SKM-1 treated with dmso at 0.1 percent for 144 hours (cell line): ENCODE data around the gene SART1.

Experiments used
- DNase-seq: peaks from one replicate; lab custom pipeline; 2025; ENCODE audit not compliant: unreplicated experiment; lab: John Stamatoyannopoulos, UW

The SART1 gene, protein sequence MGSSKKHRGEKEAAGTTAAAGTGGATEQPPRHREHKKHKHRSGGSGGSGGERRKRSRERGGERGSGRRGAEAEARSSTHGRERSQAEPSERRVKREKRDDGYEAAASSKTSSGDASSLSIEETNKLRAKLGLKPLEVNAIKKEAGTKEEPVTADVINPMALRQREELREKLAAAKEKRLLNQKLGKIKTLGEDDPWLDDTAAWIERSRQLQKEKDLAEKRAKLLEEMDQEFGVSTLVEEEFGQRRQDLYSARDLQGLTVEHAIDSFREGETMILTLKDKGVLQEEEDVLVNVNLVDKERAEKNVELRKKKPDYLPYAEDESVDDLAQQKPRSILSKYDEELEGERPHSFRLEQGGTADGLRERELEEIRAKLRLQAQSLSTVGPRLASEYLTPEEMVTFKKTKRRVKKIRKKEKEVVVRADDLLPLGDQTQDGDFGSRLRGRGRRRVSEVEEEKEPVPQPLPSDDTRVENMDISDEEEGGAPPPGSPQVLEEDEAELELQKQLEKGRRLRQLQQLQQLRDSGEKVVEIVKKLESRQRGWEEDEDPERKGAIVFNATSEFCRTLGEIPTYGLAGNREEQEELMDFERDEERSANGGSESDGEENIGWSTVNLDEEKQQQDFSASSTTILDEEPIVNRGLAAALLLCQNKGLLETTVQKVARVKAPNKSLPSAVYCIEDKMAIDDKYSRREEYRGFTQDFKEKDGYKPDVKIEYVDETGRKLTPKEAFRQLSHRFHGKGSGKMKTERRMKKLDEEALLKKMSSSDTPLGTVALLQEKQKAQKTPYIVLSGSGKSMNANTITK

DNA sequence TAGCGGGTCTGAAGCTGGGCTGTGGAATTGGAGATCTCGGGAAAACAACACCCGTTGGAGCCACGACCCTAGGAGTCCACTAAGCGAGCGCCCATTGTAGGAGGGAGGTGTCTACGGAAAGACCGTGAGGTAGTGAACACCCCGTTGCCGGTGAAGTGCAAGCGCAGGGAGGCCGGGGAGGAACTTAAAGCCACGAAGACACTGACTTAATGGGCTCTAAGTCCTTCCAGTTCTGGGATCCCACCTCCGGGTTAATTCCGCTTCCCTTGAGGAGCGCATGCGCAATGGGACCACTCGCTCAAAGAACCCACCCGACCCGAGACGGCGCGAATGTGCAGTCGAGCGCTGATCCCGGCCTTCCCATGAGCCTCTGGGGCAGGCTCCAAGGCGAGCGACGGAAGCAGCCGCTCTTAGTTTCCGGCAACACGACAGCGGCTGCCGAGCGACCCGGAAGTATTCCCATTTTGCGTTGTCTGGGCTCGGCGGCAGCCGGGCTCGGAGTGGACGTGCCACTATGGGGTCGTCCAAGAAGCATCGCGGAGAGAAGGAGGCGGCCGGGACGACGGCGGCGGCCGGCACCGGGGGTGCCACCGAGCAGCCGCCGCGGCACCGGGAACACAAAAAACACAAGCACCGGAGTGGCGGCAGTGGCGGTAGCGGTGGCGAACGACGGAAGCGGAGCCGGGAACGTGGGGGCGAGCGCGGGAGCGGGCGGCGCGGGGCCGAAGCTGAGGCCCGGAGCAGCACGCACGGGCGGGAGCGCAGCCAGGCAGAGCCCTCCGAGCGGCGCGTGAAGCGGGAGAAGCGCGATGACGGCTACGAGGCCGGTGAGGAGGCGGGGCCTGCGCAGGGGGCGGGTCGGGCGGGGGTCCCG lies at the start of gene SART1:
SART1 (plus strand) TSS at position 468 of the 874 bp plus-strand sequence; CDS start at position 515, 47 bp downstream.
- peak; percentile 94 for DNase-seq

DNA sequence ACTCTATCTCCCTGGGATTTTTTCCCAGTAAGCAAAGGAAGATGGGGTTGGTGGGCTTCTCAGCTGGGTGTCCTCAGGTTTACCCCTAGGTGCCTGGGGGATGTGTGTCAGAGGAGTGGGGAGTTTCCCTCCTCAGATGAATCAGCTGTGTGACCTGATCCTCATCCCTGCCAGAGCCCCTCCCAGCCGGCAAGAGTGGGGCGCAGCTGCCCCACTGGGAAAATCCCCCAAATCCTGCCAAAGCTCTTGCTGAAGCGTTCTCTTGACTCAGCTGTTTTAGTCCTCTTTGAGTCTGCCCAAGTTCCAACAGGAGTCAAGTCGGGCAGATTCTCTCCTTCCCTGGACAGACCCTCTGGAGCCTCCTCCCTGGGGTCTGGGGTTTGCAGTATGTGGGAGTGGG lies 48.7 kb upstream of the SART1 start:
- DNase-seq = no peak

- no peak for DNase-seq
Observed at GRCh38 chr11:65915101-65915820, 46.3 kb upstream of the SART1 start.

DNA sequence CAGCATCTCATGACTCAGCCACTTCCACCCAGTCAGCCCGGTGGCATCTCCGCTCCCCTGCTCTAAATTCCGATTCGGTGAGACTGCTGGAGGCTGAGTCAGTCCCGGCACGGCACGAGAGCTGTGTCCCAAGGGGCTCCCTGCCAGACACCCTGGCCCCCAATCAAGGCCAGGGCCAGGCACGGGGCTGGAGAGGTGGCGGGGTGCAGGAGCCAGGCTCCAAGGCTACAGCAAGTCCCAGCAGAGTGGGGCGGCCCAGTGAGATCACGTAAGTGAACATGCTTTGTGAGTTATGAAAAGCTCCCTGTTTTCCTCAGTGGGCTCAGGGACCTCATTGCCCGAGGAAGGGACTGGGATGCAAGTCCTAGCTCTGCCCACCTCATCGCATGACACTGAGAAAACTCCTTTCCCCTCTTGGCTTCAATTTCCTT lies 45.7 kb upstream of the SART1 start:
- DNase-seq = no peak

DNA sequence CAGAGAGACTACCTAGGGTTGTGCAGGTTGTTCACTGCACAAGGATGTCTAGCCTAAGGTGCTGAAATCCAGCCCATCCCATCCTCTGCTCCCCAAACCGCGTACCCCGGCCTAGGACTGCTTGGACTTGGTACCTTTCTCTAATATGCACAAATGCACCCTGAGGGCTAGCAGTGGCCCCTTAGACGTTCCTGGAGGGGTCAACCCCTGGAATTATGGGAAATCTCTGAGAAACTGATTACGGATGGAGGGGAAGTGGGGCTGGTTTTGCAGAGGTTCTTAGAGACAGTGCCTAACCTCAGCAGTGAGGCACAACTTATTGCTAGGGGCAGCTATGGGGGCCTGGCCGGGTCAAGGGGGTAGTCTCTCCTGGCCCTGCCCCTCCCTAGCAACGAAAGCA lies 45.1 kb upstream of the SART1 start:
- no peak for DNase-seq

GRCh38 chr11:65917077-65917433 lies 44.5 kb upstream of the SART1 start:
- DNase-seq = no peak

DNA sequence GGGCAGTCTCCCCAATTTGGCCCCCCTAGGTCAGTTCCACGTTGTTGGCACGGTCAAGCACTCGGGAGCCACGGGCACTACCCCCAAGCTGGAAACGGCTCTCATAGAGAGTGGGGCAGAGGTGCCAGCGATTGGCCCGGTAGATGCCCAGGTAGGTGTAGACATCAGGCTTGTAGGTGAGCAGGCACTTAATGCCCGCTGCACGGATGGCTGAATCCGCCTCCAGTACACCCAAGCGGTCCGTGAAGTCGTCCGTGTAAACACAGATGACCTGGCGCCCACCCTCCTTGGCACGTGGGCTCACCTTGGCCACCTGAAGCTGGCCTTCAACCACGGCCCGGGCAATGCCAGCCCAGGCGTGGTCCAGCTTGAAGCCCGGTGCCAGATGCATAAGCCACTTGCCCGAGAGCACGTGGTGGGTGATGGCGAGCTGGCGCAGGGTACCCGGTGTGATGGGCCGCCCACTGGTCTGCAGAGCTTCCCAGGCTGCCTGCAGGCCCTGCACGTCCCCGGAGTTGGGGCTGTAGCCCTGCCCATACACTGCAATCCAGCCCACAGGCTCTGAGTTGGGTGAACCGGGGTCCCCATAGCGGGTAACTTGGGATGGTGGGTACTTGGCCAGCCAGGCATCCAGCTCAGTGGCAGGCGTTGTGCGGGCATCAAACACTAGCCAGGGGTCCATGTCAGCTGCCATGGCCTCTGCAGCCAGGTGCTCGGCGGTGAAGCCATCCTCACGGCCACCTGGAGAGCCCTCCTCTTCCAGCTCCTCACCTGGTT lies 43.9 kb upstream of the SART1 start:
- DNase-seq = no peak

GRCh38 chr11:65918211-65919140 lies 43.1 kb upstream of the SART1 start, which contains the start of gene C11orf68:
TSS of gene C11orf68 (minus strand) at chr11:65919062. CDS start at chr11:65919031, 31 bp downstream.
- no peak for DNase-seq

DNA sequence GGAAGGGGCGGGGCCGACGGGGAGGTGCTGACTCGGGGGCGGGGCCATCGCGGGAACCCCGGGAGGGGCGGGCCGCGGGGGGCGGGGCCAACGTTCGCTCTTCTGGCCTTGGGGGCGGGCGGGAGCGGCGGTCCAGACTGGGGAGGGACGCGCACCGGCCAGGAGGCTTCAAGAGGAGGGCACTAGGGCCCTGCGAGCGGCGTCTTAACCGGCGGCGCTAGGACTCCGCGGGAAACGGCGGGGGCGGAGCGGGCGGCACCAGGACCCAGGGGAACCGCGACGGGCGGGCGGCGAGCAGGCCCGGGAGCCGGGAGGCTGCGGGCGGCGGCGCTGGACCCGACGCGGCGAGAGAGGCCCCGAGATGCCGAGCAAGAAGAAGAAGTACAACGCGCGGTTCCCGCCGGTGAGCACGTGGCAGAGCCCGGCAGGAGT lies 42.4 kb upstream of the SART1 start, which contains the start of gene DRAP1:
DRAP1 (plus strand) TSS at position 286 of the 432 bp plus-strand sequence; CDS start at position 362, 76 bp downstream.
- DNase-seq = peak; percentile 97

GRCh38 chr11:65919573-65920371 lies 41.8 kb upstream of the SART1 start:
- no peak for DNase-seq

- no peak for DNase-seq
Observed at GRCh38 chr11:65920372-65920802, 41.1 kb upstream of the SART1 start.

DNA sequence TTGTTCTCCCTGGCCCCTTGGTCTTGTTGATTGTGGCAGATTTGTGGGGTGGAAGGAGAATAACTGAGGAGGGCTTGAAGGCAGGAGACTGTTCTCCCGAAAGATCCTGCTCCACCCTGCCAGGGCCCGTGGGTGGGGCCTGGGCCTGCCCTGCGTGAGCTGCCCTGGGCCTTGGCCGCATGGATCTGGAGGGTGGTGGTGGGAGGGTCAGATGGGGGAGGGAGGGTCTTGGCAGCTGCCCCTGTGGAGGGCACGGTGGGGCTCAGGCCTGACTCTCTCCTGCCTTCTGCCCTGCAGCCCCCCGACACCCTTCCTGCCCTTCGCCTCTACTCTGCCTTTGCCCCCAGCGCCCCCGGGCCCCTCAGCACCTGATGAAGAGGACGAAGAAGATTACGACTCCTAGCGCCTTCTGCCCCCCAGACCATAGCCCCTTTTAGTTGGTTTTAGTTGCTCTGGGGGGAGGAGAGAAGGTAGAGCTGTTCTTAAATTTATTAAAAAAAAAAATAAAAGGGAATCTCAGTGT lies 40.4 kb upstream of the SART1 start:
- DNase-seq = no peak

- no peak for DNase-seq
Observed at GRCh38 chr11:65921876-65922275, 39.7 kb upstream of the SART1 start.

DNA sequence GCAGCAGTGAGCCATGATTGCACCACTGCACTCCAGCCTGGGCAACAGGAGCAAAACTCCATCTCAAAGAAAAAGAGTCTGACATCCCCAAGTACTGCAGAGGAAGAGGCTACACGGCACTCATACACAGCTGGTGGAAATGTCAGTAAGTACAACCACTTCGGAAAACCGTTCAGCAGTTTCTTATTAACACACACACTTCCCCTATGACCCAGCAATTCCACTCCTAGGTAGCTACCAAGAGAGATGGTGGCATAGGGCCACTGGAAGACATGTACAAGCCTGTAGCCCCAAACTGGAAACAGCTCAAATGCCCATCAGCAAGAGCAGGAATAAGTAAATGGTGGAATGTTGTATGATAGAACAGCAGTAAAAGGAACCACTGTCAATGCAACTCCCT lies 39.0 kb upstream of the SART1 start:
- DNase-seq = no peak

DNA sequence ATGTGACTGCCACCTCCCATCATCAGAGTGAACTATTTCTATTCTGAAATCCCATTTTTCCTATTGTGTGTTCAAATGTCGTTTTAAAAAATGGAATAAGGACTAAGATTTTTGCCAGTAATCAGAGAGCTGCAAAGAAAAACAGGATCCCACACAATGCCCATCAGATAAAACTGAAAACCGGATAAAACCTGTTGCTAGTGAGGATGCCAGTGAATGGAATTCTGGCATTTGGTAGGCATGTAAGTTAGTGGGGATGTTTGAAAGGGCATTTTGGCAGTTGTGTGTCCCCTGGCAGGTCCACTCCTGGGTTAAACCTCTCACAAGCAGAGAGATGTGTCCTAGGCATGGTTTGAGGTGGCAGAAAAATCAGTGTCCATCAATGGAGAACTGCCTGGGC lies 36.1 kb upstream of the SART1 start:
- no peak for DNase-seq

DNA sequence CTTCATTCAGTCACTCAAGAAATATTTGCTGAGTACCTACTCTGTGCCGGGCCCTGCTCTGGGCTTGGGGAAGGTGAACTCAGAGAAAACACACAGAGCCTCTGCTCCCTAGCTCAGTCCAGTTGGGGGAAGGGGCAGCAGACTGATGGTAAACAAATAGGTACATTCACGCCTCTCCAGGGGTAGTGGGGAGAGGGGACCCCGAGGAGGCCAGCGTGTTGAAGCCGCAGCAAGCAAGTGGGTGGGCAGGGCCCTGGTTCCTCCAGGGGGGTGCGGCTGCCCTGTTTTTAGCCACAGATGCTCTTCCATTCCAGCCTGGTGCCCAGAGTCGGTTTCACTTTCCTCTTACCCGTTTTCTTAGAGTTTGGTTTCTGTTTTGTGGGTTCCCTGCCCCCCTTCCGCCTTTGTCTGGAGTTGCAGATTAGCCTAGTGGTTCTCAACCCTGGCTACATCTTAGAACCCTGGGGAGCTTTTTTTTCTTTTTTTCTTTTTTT lies 33.6 kb upstream of the SART1 start:
- DNase-seq = no peak

- DNase-seq = no peak
Observed at GRCh38 chr11:65928667-65929066, 32.9 kb upstream of the SART1 start.
